Measurements from ENCODE around the gene UHRF2.

UHRF2 gene

DNA sequence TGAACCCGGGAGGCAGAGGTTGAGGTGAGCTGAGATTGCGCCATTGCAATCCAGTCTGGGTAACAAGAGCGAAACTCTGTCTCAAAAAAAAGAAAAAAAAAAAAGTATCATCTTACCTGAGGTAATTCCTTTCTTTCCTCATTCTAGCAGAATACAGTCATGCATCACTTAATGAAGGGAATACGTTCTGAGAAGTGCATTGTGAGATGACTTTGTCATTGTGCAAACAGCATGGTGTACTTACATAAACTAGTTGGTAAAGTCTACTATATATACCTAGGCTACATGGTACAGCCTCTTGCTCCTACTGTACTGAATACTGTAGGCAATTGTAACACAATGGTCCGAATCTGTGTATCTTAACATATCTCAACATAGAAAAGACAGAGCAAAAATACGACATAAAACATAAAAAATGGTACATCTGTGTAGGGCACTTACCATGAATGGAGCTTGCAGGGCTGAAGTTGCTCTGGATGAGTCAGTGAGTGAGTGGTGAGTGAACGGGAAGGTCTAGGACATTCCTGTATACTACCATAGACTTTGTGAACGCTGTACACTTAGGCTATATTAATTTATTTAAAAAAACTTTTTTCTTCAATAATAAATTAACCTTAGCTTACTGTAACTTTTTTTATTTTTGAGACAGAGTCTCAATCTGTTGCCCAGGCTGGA is 132.2 kb downstream of the UHRF2 start:
- no peak for TF ChIP-seq POU2F2 (IDR thresholded peaks at IDR 0.05; ENCODE audit: low read depth, low read length)
- TF ChIP-seq PAX5 (IDR thresholded peaks at IDR 0.05; ENCODE audit: insufficient read depth, low read length, severe bottlenecking), result no peak
- no peak for TF ChIP-seq SPI1 (IDR thresholded peaks at IDR 0.05; ENCODE audit: low read depth, low read length)
- TF ChIP-seq POLR2A (IDR thresholded peaks at IDR 0.05; ENCODE audit: low read depth, low read length), result no peak
- no peak for TF ChIP-seq TAF1 (IDR thresholded peaks at IDR 0.05; ENCODE audit: low read depth, low read length)
- no peak for TF ChIP-seq POLR2AphosphoS5 (IDR thresholded peaks at IDR 0.05; ENCODE audit: low read depth, low read length)
- DNase-seq (ENCODE audit: insufficient read length, low spot score) (no peak), FAIRE-seq (peak; percentile 62)

DNA sequence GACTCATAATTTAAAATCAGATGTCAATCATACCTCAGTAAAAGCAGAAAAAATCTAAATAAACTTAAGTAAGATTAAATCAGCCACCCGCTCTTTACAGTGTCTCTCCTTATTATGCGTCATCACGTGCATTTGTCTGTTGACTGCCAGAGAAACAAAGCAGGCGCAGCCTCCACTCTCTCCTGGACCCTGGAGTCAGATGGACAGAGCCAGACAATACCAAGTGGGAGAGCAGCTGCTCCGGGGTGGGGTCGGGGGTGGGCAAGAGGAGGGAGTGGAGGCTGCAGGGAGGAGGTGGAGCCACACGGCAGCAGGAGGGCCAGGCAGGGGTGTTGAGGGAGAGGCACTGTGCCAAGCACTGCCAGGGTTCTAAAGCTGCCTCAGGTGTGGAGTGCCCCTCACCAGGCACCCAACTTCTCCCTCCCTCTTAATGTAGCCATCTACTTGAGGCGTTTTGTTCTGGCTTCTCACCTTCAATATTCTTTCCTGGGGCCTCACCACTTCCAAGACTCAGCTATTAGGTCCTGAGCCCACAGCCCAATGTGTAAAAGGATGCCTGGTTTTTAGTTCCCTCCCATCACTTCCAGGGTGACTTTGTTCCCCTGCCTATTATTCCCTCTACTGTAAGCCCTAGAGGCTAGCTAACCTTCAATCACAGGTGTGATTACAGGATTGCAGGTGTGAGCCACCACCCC is 136.3 kb downstream of the UHRF2 start:
- no peak for TF ChIP-seq PAX5 (IDR thresholded peaks at IDR 0.05; ENCODE audit: insufficient read depth, low read length, severe bottlenecking)
- no peak for TF ChIP-seq POLR2A (IDR thresholded peaks at IDR 0.05; ENCODE audit: low read depth, low read length)
- TF ChIP-seq SPI1 (IDR thresholded peaks at IDR 0.05; ENCODE audit: low read depth, low read length), result no peak
- TF ChIP-seq POLR2AphosphoS5 (IDR thresholded peaks at IDR 0.05; ENCODE audit: low read depth, low read length), result no peak
- no peak for TF ChIP-seq POU2F2 (IDR thresholded peaks at IDR 0.05; ENCODE audit: low read depth, low read length)
- TF ChIP-seq TAF1 (IDR thresholded peaks at IDR 0.05; ENCODE audit: low read depth, low read length), result no peak
- FAIRE-seq, result no peak
- DNase-seq (ENCODE audit: insufficient read length, low spot score), result no peak

DNA sequence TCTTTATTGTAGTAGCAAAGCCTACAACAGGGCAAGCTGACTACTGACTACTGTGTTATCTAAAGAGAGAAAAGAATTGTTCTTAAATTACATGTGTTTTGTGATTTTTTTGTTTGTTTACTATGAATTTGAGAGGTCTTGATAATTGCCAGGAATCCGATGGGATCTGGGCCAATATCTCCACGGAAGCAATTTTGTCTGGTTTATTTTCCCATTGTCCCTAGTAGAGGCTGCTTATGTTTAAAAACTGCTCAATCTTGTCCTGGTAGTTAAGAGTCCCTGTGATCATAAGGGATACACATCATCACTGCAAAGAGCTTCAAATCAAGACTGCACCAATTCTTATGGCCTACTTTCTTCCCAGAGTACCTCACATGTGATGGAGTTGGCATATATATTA is 138.1 kb downstream of the UHRF2 start:
- no peak for DNase-seq (ENCODE audit: insufficient read length, low spot score)
- FAIRE-seq, result no peak
- TF ChIP-seq PAX5 (IDR thresholded peaks at IDR 0.05; ENCODE audit: insufficient read depth, low read length, severe bottlenecking), result no peak
- TF ChIP-seq SPI1 (IDR thresholded peaks at IDR 0.05; ENCODE audit: low read depth, low read length), result no peak
- TF ChIP-seq POU2F2 (IDR thresholded peaks at IDR 0.05; ENCODE audit: low read depth, low read length), result no peak
- no peak for TF ChIP-seq POLR2A (IDR thresholded peaks at IDR 0.05; ENCODE audit: low read depth, low read length)
- TF ChIP-seq POLR2AphosphoS5 (IDR thresholded peaks at IDR 0.05; ENCODE audit: low read depth, low read length), result no peak
- no peak for TF ChIP-seq TAF1 (IDR thresholded peaks at IDR 0.05; ENCODE audit: low read depth, low read length)

DNA sequence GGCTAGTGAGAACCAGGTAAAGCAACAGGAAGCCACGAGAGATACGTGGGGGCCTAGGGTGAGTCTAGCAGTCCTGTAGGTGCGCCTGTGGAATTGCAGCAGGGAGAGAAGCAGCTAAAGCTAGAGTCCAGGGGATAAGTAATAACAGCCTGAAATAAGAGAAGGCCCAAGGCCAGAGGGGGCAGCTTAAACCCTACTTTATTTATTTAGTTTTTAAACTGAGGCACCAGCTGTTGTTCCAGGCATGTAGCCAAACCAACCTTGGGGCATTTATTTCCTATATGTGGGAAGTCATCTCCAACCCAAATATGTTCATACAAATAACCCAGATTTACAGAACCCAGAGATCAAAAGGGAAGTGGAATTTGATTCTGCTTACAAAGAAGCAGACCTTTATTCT is 139.0 kb downstream of the UHRF2 start:
- DNase-seq (ENCODE audit: insufficient read length, low spot score) (no peak), FAIRE-seq (no peak)
- TF ChIP-seq POLR2A (IDR thresholded peaks at IDR 0.05; ENCODE audit: low read depth, low read length) (no peak), POU2F2 (IDR thresholded peaks at IDR 0.05; ENCODE audit: low read depth, low read length) (no peak), SPI1 (IDR thresholded peaks at IDR 0.05; ENCODE audit: low read depth, low read length) (no peak), POLR2AphosphoS5 (IDR thresholded peaks at IDR 0.05; ENCODE audit: low read depth, low read length) (no peak), PAX5 (IDR thresholded peaks at IDR 0.05; ENCODE audit: insufficient read depth, low read length, severe bottlenecking) (no peak), TAF1 (IDR thresholded peaks at IDR 0.05; ENCODE audit: low read depth, low read length) (no peak)

DNA sequence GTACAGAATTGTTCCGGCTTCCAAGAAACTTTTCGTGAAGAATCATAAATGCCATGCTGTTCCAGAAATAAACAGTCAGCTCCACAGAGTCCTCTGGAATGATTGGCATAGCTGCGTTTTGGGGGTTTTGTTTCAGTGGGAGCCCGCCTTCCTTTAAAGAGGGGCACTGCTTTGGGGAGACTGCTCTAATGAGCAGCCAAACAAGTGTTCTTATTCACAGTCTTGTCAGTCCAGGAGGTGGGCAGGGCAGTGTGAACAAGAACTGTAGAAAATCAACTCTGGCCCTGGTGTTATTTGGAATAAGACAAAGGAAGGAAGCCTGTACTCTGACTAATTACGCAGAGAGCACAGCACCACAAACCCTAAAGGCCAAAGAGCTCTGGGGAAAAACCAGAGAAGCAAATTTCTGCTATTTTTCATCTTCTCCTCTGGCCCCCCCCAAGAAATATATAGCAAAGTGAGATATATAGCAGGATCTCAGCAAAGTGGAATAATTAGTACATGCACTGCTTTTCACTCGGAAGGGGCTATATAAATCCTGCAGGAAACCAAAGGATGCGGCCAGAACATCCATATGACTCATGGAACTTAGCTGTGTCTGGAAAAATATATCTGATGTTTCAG is 139.6 kb downstream of the UHRF2 start:
- FAIRE-seq (no peak), DNase-seq (ENCODE audit: insufficient read length, low spot score) (no peak)
- TF ChIP-seq POLR2AphosphoS5 (IDR thresholded peaks at IDR 0.05; ENCODE audit: low read depth, low read length), result no peak
- no peak for TF ChIP-seq SPI1 (IDR thresholded peaks at IDR 0.05; ENCODE audit: low read depth, low read length)
- no peak for TF ChIP-seq PAX5 (IDR thresholded peaks at IDR 0.05; ENCODE audit: insufficient read depth, low read length, severe bottlenecking)
- TF ChIP-seq POU2F2 (IDR thresholded peaks at IDR 0.05; ENCODE audit: low read depth, low read length), result no peak
- TF ChIP-seq TAF1 (IDR thresholded peaks at IDR 0.05; ENCODE audit: low read depth, low read length), result no peak
- TF ChIP-seq POLR2A (IDR thresholded peaks at IDR 0.05; ENCODE audit: low read depth, low read length), result no peak

DNA sequence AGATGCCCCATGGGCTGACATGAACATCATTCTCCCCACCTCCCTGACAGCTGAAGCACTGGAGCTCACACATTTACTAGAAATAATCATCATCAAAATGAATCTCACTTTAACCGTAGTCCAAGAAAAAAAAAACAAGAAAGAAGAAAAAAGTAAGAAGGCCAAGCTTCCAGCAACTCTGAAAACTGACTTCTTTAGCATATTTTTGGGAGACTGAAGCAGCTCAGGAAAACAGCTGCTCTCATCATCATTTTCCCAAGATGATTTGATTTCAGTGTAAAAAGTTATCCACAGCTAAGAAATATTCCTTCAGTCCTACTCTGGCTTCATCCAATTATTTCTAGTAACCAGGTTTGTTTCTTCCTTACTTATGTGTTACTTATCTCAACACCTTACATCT is 140.9 kb downstream of the UHRF2 start:
- DNase-seq (ENCODE audit: insufficient read length, low spot score), result no peak
- FAIRE-seq, result no peak
- TF ChIP-seq POLR2A (IDR thresholded peaks at IDR 0.05; ENCODE audit: low read depth, low read length), result no peak
- TF ChIP-seq PAX5 (IDR thresholded peaks at IDR 0.05; ENCODE audit: insufficient read depth, low read length, severe bottlenecking), result no peak
- TF ChIP-seq POLR2AphosphoS5 (IDR thresholded peaks at IDR 0.05; ENCODE audit: low read depth, low read length), result no peak
- no peak for TF ChIP-seq POU2F2 (IDR thresholded peaks at IDR 0.05; ENCODE audit: low read depth, low read length)
- no peak for TF ChIP-seq SPI1 (IDR thresholded peaks at IDR 0.05; ENCODE audit: low read depth, low read length)
- no peak for TF ChIP-seq TAF1 (IDR thresholded peaks at IDR 0.05; ENCODE audit: low read depth, low read length)
